Measurements from ENCODE around the gene PI16. TPM values are rescaled to one million over a fixed set of nuclear protein-coding genes. Genes with fewer than 3 reads are reported as not detected.
A peak's percentile ranks its signal among the peaks of the same experiment; 100 is the strongest.

PI16 gene
- polyA plus RNA-seq, 3 donors: 0.22 TPM; not detected in 2

DNA sequence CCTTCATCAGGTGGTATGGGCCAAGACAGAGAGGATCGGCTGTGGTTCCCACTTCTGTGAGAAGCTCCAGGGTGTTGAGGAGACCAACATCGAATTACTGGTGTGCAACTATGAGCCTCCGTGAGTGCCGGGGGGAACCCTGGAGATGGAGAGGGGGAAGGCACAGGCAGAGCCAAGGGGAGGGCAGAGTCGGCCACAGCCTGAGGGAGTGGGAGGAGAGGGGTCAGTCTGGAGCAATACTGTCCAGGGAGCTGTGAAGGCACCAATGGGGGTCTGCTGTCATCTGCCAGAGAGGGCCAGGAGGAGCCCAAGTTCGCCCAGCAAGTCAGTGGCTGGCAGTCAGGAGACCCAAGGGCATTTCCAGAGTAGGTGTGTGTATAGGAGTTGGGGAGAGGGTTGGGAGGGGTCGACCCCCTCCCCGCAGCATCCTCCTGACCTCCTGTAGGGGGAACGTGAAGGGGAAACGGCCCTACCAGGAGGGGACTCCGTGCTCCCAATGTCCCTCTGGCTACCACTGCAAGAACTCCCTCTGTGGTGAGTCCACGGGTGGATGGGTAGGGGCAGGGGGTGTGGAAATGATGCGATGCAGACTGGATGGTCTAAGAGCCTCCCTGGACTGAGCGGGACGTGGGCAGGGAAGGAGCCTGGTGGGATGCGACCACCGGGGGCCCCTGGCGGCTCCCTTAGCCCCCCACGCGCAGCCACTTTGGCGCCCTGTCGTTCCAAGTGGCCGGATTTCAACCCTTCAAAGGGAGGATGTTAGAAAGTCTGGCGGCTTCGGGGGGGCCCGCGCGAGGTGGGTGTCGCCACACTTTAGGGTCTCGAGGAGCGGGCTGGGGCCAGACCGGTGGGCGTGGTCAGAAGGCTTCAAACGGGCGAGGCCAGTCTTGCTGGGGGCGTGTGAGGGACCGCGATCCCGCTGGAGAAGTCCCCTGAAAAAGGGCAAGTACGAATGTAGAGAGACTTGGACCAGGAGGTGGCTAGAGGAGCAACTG, 7.2 kb downstream of the PI16 start:
- Histone ChIP-seq H2AFZ (ENCODE audit: insufficient read depth, low read depth, low read length, poor library complexity, severe bottlenecking) (no peak overlapping the region), H3K4me2 (replicated peaks; ENCODE audit: extremely low read depth, low read length, poor library complexity, severe bottlenecking) (no peak overlapping the region), H3K27ac (ENCODE audit: low read depth in 1 of 2, low read length in 2 of 2) (no peak overlapping the region), H3K9me3 (replicated peaks in 1 of 2; ENCODE audit: control insufficient read depth in 1 of 2, insufficient read depth in 1 of 2, low read length in 2 of 2) (no peaks in the 10 kb centered on the region), H3K4me3 (replicated peaks in 1 of 3; ENCODE audit: low read depth in 2 of 3, low read length in 3 of 3) (no peak overlapping the region), H3K79me2 (ENCODE audit: insufficient read depth, low read length) (no peaks in the 10 kb centered on the region), H3K36me3 (replicated peaks in 1 of 2; ENCODE audit: control insufficient read depth in 1 of 2, insufficient read depth in 2 of 2, low read length in 2 of 2) (no peaks in the 10 kb centered on the region), H3K27me3 (ENCODE audit: control insufficient read depth in 2 of 2, insufficient read depth in 2 of 2, low read length in 2 of 2) (peaks cover 0 to 18% of the 10 kb centered on the region in 2 donors), H3K9ac (ENCODE audit: insufficient read depth, low read length, poor library complexity, severe bottlenecking) (no peak overlapping the region), H3K4me1 (ENCODE audit: control insufficient read depth in 1 of 2, insufficient read depth in 2 of 2, low read length in 2 of 2) (peaks cover 10 to 16% of the 10 kb centered on the region in 2 donors), H4K20me1 (ENCODE audit: insufficient read depth, low read length) (no peaks in the 10 kb centered on the region)
- Mint-ChIP-seq H3K9me3 (peaks cover 0 to 1% (median 0%) of the 10 kb centered on the region in 7 donors), H3K27ac (peak overlapping the region in 4 of 7 donors; percentile 51 to 90 (median 67)), H3K4me1 (peaks cover 22% of the 10 kb centered on the region), H3K27me3 (ENCODE audit: low read depth in 3 of 3) (peaks cover 24 to 25% (median 25%) of the 10 kb centered on the region in 3 donors), H3K4me3 (peak overlapping the region in 1 of 2 donors; percentile 60), H3K36me3 (peaks cover 2 to 3% of the 10 kb centered on the region in 2 donors)
- DNase-seq: no peak
- WGBS (ENCODE audit: insufficient coverage): 48% methylated on average over 28 of the region's 40 CpGs
- TF ChIP-seq, protein P1, sequence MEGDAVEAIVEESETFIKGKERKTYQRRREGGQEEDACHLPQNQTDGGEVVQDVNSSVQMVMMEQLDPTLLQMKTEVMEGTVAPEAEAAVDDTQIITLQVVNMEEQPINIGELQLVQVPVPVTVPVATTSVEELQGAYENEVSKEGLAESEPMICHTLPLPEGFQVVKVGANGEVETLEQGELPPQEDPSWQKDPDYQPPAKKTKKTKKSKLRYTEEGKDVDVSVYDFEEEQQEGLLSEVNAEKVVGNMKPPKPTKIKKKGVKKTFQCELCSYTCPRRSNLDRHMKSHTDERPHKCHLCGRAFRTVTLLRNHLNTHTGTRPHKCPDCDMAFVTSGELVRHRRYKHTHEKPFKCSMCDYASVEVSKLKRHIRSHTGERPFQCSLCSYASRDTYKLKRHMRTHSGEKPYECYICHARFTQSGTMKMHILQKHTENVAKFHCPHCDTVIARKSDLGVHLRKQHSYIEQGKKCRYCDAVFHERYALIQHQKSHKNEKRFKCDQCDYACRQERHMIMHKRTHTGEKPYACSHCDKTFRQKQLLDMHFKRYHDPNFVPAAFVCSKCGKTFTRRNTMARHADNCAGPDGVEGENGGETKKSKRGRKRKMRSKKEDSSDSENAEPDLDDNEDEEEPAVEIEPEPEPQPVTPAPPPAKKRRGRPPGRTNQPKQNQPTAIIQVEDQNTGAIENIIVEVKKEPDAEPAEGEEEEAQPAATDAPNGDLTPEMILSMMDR (IDR thresholded peaks at IDR 0.05): no peak
- intact Hi-C loops (cut with micrococcal nuclease): loop anchor here (5.0 to 10.0 kb wide), 2 partner anchors 53 to 281 kb away; no protein-coding TSS in a partner anchor

DNA sequence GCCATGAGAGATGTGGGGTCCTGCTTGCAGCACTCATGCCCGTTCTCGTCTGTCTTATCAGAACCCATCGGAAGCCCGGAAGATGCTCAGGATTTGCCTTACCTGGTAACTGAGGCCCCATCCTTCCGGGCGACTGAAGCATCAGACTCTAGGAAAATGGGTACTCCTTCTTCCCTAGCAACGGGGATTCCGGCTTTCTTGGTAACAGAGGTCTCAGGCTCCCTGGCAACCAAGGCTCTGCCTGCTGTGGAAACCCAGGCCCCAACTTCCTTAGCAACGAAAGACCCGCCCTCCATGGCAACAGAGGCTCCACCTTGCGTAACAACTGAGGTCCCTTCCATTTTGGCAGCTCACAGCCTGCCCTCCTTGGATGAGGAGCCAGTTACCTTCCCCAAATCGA, 8.3 kb downstream of the PI16 start:
- Histone ChIP-seq H3K36me3 (replicated peaks in 1 of 2; ENCODE audit: control insufficient read depth in 1 of 2, insufficient read depth in 2 of 2, low read length in 2 of 2) (peaks cover 10% of the 10 kb centered on the region in 2 donors), H3K79me2 (ENCODE audit: insufficient read depth, low read length) (no peaks in the 10 kb centered on the region), H3K9ac (ENCODE audit: insufficient read depth, low read length, poor library complexity, severe bottlenecking) (no peak overlapping the region), H3K9me3 (replicated peaks in 1 of 2; ENCODE audit: control insufficient read depth in 1 of 2, insufficient read depth in 1 of 2, low read length in 2 of 2) (no peaks in the 10 kb centered on the region), H3K4me2 (replicated peaks; ENCODE audit: extremely low read depth, low read length, poor library complexity, severe bottlenecking) (no peak overlapping the region), H3K4me1 (ENCODE audit: control insufficient read depth in 1 of 2, insufficient read depth in 2 of 2, low read length in 2 of 2) (peaks cover 10 to 16% of the 10 kb centered on the region in 2 donors), H3K27ac (ENCODE audit: low read depth in 1 of 2, low read length in 2 of 2) (peak overlapping the region in 1 of 2 donors; percentile 51), H3K27me3 (ENCODE audit: control insufficient read depth in 2 of 2, insufficient read depth in 2 of 2, low read length in 2 of 2) (peaks cover 0 to 9% of the 10 kb centered on the region in 2 donors), H2AFZ (ENCODE audit: insufficient read depth, low read depth, low read length, poor library complexity, severe bottlenecking) (peak overlapping the region; percentile 62), H3K4me3 (replicated peaks in 1 of 3; ENCODE audit: low read depth in 2 of 3, low read length in 3 of 3) (no peak overlapping the region), H4K20me1 (ENCODE audit: insufficient read depth, low read length) (no peaks in the 10 kb centered on the region)
- under 1% methylated on average over 12 of the region's 12 CpGs for WGBS (ENCODE audit: insufficient coverage)
- intact Hi-C loops (cut with micrococcal nuclease): loop anchor here (5.0 to 10.0 kb wide), 2 partner anchors 52 to 279 kb away; no protein-coding TSS in a partner anchor
- Mint-ChIP-seq H3K36me3 (peaks cover 12 to 13% of the 10 kb centered on the region in 2 donors), H3K27me3 (ENCODE audit: low read depth in 3 of 3) (peaks cover 19 to 20% (median 19%) of the 10 kb centered on the region in 3 donors), H3K9me3 (no peaks in the 10 kb centered on the region), H3K27ac (peak overlapping the region; percentile 43 to 94 (median 90)), H3K4me3 (peak overlapping the region; percentile 21 to 59), H3K4me1 (peaks cover 22% of the 10 kb centered on the region)
- peak; percentile 97 to 99 (median 98) for DNase-seq
- TF ChIP-seq, protein P1 (IDR thresholded peaks at IDR 0.05): no peak

Data from CD14-positive monocyte (primary cell).